ENCODE results near the gene KRT7. TPM values are rescaled to one million over a fixed set of nuclear protein-coding genes. Genes with fewer than 3 reads are reported as not detected.

KRT7 gene
- total RNA-seq, 2 experiments from 2014 or later: 3.4 to 3.9 TPM

- Mint-ChIP-seq H3K4me3 (no peak overlapping the region), H3K27ac (no peak overlapping the region), H3K36me3 (ENCODE audit: low read depth) (no peaks in the 10 kb centered on the region), H3K9me3 (ENCODE audit: low read depth) (no peaks in the 10 kb centered on the region), H3K27me3 (peaks cover 30% of the 10 kb centered on the region), H3K4me1 (no peaks in the 10 kb centered on the region)
- ATAC-seq: no peak
- intact Hi-C loops (cut with DNase I, micrococcal nuclease): no loop called here
- POLR2A ChIA-PET: no interaction called here
- DNase-seq: no peak
- CTCF ChIA-PET: interaction anchor here (0.6 to 5.1 kb wide), 2 partner anchors 8 to 33 kb away, joined by 3 to 29 read pairs; no protein-coding TSS in a partner anchor
Measured at GRCh38 chr12:52271158-52271557, 38.1 kb downstream of the KRT7 start.

GRCh38 chr12:52274521-52275120, 41.6 kb downstream of the KRT7 start, which contains the start of gene KRT86:
TSS of gene KRT86 (plus strand) at chr12:52274645. CDS start at chr12:52301917, 27,272 bp downstream.
- no peaks in the 10 kb centered on the region for H3K36me3 Mint-ChIP-seq (ENCODE audit: low read depth)
- intact Hi-C loops (cut with DNase I, micrococcal nuclease): no loop called here
- ChIA-PET CTCF (interaction anchor here (0.7 to 1.4 kb wide), 3 partner anchors 10 to 53 kb away, joined by 3 to 5 read pairs (median 4); no protein-coding TSS in a partner anchor), POLR2A (no interaction called here)
- no peak within 1 kb of the TSS for H3K27ac Mint-ChIP-seq
- no peak within 1 kb of the TSS for H3K4me3 Mint-ChIP-seq
- peaks cover 3% of the 10 kb centered on the region for H3K4me1 Mint-ChIP-seq
- ATAC-seq (no peak), DNase-seq (no peak)
- H3K27me3 Mint-ChIP-seq: peaks cover 49% of the 10 kb centered on the region
- H3K9me3 Mint-ChIP-seq (ENCODE audit: low read depth): no peaks in the 10 kb centered on the region

GRCh38 chr12:52275686-52276085, 42.6 kb downstream of the KRT7 start:
- no peak overlapping the region for H3K4me3 Mint-ChIP-seq
- H3K4me1 Mint-ChIP-seq: peaks cover 3% of the 10 kb centered on the region
- ChIA-PET CTCF (interaction anchor here (0.6 to 1.4 kb wide), 4 partner anchors 9 to 37 kb away, joined by 3 to 5 read pairs (median 4); no protein-coding TSS in a partner anchor), POLR2A (no interaction called here)
- H3K9me3 Mint-ChIP-seq (ENCODE audit: low read depth): no peaks in the 10 kb centered on the region
- peaks cover 49% of the 10 kb centered on the region for H3K27me3 Mint-ChIP-seq
- H3K27ac Mint-ChIP-seq: no peak overlapping the region
- no peak for DNase-seq
- intact Hi-C loops (cut with DNase I, micrococcal nuclease): no loop called here
- H3K36me3 Mint-ChIP-seq (ENCODE audit: low read depth): no peaks in the 10 kb centered on the region
- ATAC-seq: no peak

GRCh38 chr12:52277486-52278245, 44.6 kb downstream of the KRT7 start:
- ChIA-PET POLR2A (no interaction called here), CTCF (interaction anchor here (0.5 to 4.3 kb wide), 16 partner anchors 8 to 602 kb away, joined by 3 to 29 read pairs (median 4); no protein-coding TSS in a partner anchor)
- Mint-ChIP-seq H3K4me3 (no peak overlapping the region), H3K27me3 (peaks cover 48% of the 10 kb centered on the region), H3K27ac (no peak overlapping the region), H3K9me3 (ENCODE audit: low read depth) (no peaks in the 10 kb centered on the region), H3K36me3 (ENCODE audit: low read depth) (no peaks in the 10 kb centered on the region), H3K4me1 (peaks cover 3% of the 10 kb centered on the region)
- DNase-seq (no peak), ATAC-seq (no peak)
- intact Hi-C loops (cut with DNase I, micrococcal nuclease): loop anchor here in 1 of 2 experiments (1.0 to 2.0 kb wide), 3 partner anchors 18 to 121 kb away; no protein-coding TSS in a partner anchor

- ChIA-PET CTCF (interaction anchor here (0.6 to 4.3 kb wide), 45 partner anchors 9 to 819 kb away, joined by 3 to 29 read pairs (median 4); partner anchors contain the start of genes IGFBP6 and KRT6C), POLR2A (no interaction called here)
- H3K27ac Mint-ChIP-seq: no peak overlapping the region
- ATAC-seq (peak; percentile 99), DNase-seq (peak; percentile 85)
- peaks cover 48% of the 10 kb centered on the region for H3K27me3 Mint-ChIP-seq
- no peak overlapping the region for H3K4me3 Mint-ChIP-seq
- no peaks in the 10 kb centered on the region for H3K9me3 Mint-ChIP-seq (ENCODE audit: low read depth)
- peaks cover 3% of the 10 kb centered on the region for H3K4me1 Mint-ChIP-seq
- H3K36me3 Mint-ChIP-seq (ENCODE audit: low read depth): no peaks in the 10 kb centered on the region
- intact Hi-C loops (cut with DNase I, micrococcal nuclease): loop anchor here in 1 of 2 experiments (1.0 to 2.0 kb wide), 4 partner anchors 19 to 122 kb away; no protein-coding TSS in a partner anchor
Measured at GRCh38 chr12:52278575-52279421, 45.8 kb downstream of the KRT7 start.

- ChIA-PET CTCF (interaction anchor here (0.6 to 4.3 kb wide), 46 partner anchors 10 to 818 kb away, joined by 3 to 29 read pairs (median 4); partner anchors contain the start of genes IGFBP6 and KRT6C), POLR2A (no interaction called here)
- Mint-ChIP-seq H3K4me3 (no peak overlapping the region), H3K4me1 (peaks cover 3% of the 10 kb centered on the region), H3K27me3 (peaks cover 41% of the 10 kb centered on the region), H3K9me3 (ENCODE audit: low read depth) (no peaks in the 10 kb centered on the region), H3K36me3 (ENCODE audit: low read depth) (no peaks in the 10 kb centered on the region), H3K27ac (no peak overlapping the region)
- DNase-seq: no peak
- intact Hi-C loops (cut with DNase I, micrococcal nuclease): loop anchor here (1.0 to 5.0 kb wide), 4 partner anchors 38 to 123 kb away; no protein-coding TSS in a partner anchor
- no peak for ATAC-seq
Measured at GRCh38 chr12:52279422-52280318, 46.6 kb downstream of the KRT7 start.

GRCh38 chr12:52280319-52280795, 47.3 kb downstream of the KRT7 start:
- ChIA-PET CTCF (interaction anchor here (0.6 to 4.3 kb wide), 9 partner anchors 11 to 121 kb away, joined by 3 to 29 read pairs (median 4); no protein-coding TSS in a partner anchor), POLR2A (no interaction called here)
- ATAC-seq: no peak
- Mint-ChIP-seq H3K27ac (no peak overlapping the region), H3K4me1 (peaks cover 3% of the 10 kb centered on the region), H3K4me3 (no peak overlapping the region), H3K36me3 (ENCODE audit: low read depth) (no peaks in the 10 kb centered on the region), H3K9me3 (ENCODE audit: low read depth) (no peaks in the 10 kb centered on the region), H3K27me3 (peaks cover 37% of the 10 kb centered on the region)
- no peak for DNase-seq
- intact Hi-C loops (cut with DNase I, micrococcal nuclease): loop anchor here in 1 of 2 experiments (5.0 kb wide), 1 partner anchor 37 kb away; no protein-coding TSS in a partner anchor

GRCh38 chr12:52280796-52281560, 47.9 kb downstream of the KRT7 start:
- H3K9me3 Mint-ChIP-seq (ENCODE audit: low read depth): no peaks in the 10 kb centered on the region

GRCh38 chr12:52284562-52285171, 51.6 kb downstream of the KRT7 start:
- no peak for DNase-seq
- ChIA-PET CTCF (interaction anchor here (0.5 to 1.4 kb wide), 4 partner anchors 9 to 126 kb away, joined by 3 to 4 read pairs (median 4); no protein-coding TSS in a partner anchor), POLR2A (no interaction called here)
- Mint-ChIP-seq H3K4me3 (no peak overlapping the region), H3K27me3 (peaks cover 11% of the 10 kb centered on the region), H3K27ac (no peak overlapping the region), H3K9me3 (ENCODE audit: low read depth) (no peaks in the 10 kb centered on the region), H3K36me3 (ENCODE audit: low read depth) (no peaks in the 10 kb centered on the region), H3K4me1 (no peaks in the 10 kb centered on the region)
- ATAC-seq: no peak
- intact Hi-C loops (cut with DNase I, micrococcal nuclease): loop anchor here in 1 of 2 experiments (5.0 kb wide), 1 partner anchor 33 kb away; no protein-coding TSS in a partner anchor

More at GRCh38 chr12:52280796-52281560, 47.9 kb downstream of the KRT7 start:
- H3K4me1 Mint-ChIP-seq: peaks cover 3% of the 10 kb centered on the region
- DNase-seq (no peak), ATAC-seq (no peak)
- no peak overlapping the region for H3K4me3 Mint-ChIP-seq
- POLR2A ChIA-PET: no interaction called here
- CTCF ChIA-PET: interaction anchor here (0.6 to 4.3 kb wide), 5 partner anchors 11 to 59 kb away, joined by 3 to 29 read pairs (median 4); no protein-coding TSS in a partner anchor
- H3K27me3 Mint-ChIP-seq: peaks cover 35% of the 10 kb centered on the region
- no peak overlapping the region for H3K27ac Mint-ChIP-seq
- intact Hi-C loops (cut with DNase I, micrococcal nuclease): loop anchor here in 1 of 2 experiments (5.0 kb wide), 1 partner anchor 36 kb away; no protein-coding TSS in a partner anchor
- no peaks in the 10 kb centered on the region for H3K36me3 Mint-ChIP-seq (ENCODE audit: low read depth)
